EL (cell line): ENCODE measurements around the gene GSTCD.
"Not testable (repeated sequence)": the region's sequence is repeated elsewhere in the genome, so short reads cannot be mapped to it uniquely, and the experiment has no call there.

ENCODE experiments used
- DNase-seq: peaks from one replicate; pipeline ENCODE4 v3.0.0-alpha.2; 2016

Gene GSTCD

GRCh38 chr4:105708181-105709080, at the start of gene GSTCD, which contains the start of gene INTS12:
GSTCD (plus strand) TSS chr4:105708784; CDS start chr4:105717614, 8,830 bp downstream.
INTS12 (minus strand) TSS chr4:105708689; CDS start chr4:105700005, 8,684 bp downstream.
- peak; percentile 90 for DNase-seq

DNA sequence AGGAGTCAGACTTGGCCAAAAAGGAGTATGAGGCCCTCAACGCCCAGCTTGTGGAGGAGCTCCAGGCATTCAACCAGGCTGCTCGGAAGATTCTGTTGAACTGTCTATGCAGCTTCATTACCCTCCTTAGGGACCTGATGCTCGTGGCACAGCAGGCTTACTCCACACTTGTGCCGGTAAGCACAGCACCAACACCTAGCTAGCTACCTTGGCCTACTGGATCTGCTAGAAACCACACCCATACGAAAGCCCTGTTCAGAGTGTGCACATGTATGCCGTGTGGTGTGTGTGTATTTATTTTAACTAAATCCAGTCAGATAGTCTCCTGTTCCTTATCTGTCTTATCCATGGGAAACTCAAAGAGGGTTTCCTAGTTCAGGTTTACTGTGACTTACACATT, 49.4 kb upstream of the GSTCD start:
- DNase-seq = no peak

DNA sequence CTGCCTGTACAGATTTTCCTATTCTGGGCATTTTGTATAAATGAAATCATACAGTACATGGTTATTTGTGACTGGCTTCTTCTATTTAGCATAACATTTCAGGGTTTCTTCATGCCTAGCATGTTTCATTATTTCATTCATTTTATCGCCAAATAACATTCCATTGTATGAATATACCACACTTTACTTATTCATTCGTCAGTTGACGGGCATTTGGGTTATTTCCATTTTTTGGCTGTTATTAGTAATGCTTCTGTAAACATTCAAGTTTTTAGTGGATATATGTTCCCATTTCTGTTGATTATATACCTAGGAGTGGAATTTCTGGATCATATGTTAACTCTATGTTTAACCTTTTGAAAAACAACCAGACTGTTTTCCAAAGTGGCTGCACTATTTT, 47.6 kb upstream of the GSTCD start:
- DNase-seq = no peak

GRCh38 chr4:105662935-105663675, 45.5 kb upstream of the GSTCD start:
- DNase-seq = no peak

GRCh38 chr4:105666693-105667092, 41.9 kb upstream of the GSTCD start:
- peak; percentile 13 for DNase-seq

GRCh38 chr4:105670684-105671083, 37.9 kb upstream of the GSTCD start:
- no peak for DNase-seq

DNA sequence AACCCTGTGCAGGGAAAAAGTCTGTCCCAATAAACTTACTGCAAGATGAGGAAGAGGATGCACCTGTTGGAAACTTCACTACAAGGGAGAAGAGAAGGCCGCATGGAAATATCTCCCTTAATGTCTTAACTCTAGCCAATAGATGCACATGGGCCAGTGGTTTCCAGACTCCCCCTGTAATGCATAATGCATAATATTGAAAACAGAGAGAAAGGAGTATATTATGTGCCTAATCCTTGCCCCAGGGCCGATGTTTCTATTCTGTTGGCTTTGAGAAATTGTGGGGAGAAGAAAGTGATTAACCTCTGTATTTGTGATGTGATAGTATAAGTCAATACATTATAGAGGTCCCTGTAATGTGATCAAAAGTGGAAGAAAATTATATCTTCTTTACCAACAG, 37.3 kb upstream of the GSTCD start:
- no peak for DNase-seq

- DNase-seq = no peak
These were observed 34.6 kb upstream of the GSTCD start for GRCh38 chr4:105674011-105674410.

- no peak for DNase-seq
These were observed 30.9 kb upstream of the GSTCD start for GRCh38 chr4:105677709-105678108.

- DNase-seq = peak; percentile 1
These were observed 29.4 kb upstream of the GSTCD start for GRCh38 chr4:105679186-105679585.

GRCh38 chr4:105683038-105683437, 25.5 kb upstream of the GSTCD start:
- DNase-seq = no peak

DNA sequence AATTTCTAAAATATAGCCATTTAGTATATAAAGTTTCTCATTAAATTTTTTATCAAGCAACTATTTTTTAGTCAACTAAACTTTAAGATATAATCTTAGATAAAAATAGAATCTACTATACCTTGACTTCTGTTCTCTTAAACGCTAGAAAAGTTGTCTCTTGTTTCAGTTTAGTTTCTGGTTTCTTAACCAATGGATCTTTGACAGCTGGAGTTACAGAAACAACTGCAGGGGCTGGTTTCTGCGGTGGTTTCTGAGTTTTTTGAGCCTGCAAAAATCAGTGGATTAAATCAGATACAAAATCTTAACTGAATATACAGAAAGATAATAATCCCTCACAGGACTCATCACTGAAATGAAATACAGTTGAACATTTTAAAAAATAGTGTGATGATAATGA, 22.0 kb upstream of the GSTCD start:
- DNase-seq = no peak

- not testable (repeated sequence) for DNase-seq
These were observed 13.8 kb upstream of the GSTCD start for GRCh38 chr4:105694812-105695211.

- DNase-seq = not testable (repeated sequence)
These were observed 12.8 kb upstream of the GSTCD start for GRCh38 chr4:105695832-105696231.

- no peak for DNase-seq
These were observed 10.0 kb upstream of the GSTCD start for GRCh38 chr4:105698607-105699006.

- DNase-seq = no peak
These were observed 803 bp upstream of the GSTCD start for GRCh38 chr4:105707782-105708180.

DNA sequence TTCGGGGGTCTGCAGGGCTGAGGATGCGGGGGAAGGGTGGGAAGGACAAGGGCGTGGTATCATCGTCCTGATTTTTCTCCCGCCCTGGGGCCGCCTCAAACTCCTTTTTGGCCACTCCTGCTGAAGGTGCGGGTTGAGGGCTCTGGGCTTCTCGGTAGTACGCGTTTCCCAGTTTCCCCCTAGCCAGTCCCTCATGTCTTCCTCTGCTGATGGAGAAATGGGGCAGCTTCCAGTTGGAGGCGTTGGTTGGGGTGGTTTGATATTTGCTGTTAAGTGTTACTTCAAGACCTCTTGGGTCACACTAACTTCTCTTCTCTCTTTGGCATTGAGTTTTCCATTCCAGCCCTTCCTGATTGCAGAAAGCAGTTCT, 482 bp downstream of the GSTCD start:
- peak; percentile 37 for DNase-seq

DNA sequence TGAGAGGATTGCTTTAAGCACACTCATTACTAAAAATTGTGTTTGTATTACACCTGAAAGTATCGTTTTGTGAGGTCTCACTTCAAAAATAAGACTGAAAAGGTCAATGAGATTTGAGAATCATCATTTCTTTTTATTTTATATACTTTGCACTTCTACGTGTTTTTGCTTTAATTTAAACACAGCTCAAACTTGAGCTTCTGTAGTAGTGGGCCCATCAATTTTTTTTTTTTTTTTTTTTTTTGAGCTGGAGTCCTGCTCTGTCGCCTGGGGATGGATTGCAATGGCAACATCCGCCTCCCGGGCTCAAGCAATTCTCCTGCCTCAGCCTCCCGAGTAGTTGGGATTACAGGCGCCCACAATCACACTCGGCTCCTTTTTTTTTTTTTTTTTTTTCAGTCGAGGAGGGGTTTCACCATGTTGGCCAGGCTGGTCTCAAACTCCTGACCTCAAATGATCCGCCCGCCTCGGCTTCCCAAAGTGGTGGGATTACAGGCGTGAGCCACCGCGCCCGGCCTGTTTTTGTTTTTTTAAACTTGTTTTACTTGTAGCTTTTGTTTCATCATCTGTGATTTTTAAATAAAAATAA, 1.5 kb downstream of the GSTCD start:
- no peak for DNase-seq

DNA sequence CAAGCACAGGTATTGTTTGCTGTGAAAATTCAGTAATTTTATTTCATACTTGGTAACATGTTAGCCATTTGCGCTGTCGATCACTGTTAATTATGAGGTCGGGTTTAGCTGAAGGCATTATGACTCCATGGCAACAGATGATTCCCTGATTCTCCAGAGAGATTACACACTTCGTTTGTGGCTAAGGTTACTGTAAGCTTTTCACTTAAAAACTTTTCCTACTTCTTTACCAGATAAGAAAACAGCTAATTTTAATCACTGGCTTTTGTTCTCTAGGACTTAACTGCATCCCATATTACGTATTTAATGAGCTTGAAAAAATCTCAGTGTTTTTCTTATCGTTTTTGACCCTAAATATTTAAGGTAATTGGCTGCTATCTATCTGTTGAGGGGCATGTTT, 2.1 kb downstream of the GSTCD start:
- peak; percentile 7 for DNase-seq

DNA sequence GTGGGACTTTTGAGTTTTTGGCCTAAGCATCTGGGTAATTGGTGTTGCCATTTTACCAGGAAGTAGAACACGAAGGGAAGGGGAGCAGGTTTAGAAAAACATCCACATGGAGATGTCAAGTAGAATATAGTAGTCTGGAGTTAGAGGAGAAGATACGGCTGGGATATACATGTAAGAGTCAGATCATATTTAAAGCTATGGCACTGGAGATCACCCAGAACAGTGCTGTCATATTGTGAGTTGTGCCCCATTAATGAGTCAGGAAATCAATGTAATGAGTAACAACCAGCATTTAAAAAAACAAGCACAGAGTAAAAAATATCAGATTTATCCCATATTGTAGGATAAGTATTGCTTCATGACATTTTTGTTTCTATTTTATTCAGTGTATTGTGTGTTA, 4.2 kb downstream of the GSTCD start:
- DNase-seq = peak; percentile 28

DNA sequence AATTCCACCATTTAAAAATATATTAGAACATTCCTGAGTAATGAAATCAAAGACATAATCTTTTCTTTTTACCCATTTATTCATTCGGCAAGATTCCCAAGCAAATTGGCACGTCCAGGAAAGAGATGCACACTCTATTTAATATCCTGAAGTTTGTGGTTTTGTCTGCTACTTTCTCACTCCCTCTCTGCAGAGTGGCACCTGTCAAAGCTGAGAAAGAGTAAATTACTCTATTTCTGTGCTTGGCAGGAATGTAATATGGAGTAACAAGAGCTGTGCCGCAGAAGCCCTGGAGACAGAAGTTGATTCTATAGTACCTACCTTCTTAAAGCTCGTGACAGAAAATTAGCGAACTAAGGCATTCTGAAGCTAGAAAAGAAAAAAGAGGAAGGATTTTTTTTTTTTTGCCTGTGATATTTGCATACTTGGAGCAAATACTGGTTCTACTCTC, 5.5 kb downstream of the GSTCD start:
- DNase-seq = peak; percentile 53

- DNase-seq = no peak
These were observed 6.3 kb downstream of the GSTCD start for GRCh38 chr4:105714932-105715331.

DNA sequence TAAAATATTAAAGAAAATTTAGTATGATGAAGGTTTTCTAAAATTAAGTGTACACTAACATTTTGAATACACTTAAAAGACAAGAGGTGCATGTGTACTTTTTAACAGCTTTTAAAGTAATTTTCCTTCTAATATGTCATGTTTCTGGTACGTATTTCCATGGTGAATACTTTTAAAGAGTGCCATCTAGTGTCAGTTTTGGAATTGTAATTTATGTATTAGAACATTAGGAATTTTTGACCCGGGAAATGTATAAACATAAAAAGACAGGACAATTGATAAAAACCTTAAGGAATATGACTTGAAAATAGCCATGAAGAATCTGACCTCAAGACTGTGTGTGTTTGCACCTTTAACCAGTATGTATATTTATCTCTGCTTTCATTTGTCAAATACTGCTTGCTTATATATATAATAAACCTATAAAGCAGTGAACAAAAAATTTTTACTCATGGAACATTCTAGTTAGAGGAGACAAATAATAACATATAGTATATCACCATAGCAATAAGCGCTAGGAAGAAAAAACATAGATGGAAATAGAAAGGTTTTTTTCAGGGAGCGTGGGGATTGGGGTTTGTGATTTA, 7.2 kb downstream of the GSTCD start:
- DNase-seq = peak; percentile 39
